Body of pancreas (tissue), 4 donors: ENCODE results near the gene HOXA3. TPM values are rescaled to one million over a fixed set of nuclear protein-coding genes. Genes with fewer than 3 reads are reported as not detected.
A peak's percentile ranks its signal among the peaks of the same experiment; 100 is the strongest.

Experiments used
- ATAC-seq: fragments of 150-250 bp; one replicate; pipeline ENCODE4 v1.9.1; 2016
- DNase-seq, 4 donors: peaks; one replicate each; pipeline ENCODE4 v3.0.0-alpha.2; 2019
- H3K27ac ChIP-seq, 4 donors: fragments of 200-600 bp; sonication (generic); 1 replicate in 3 of 4; 2 replicates in 1 of 4; pipeline versions ENCODE4 v1.5.1 to v1.6.1; 2016 to 2019; ENCODE audit warnings: mild to moderate bottlenecking in 1 of 4, mixed read lengths in 1 of 4, moderate library complexity in 1 of 4
- H3K27me3 ChIP-seq, 2 donors: fragments of 200-600 bp; sonication (generic); one replicate each; pipeline ENCODE4 v1.6.0; 2016; ENCODE audit warnings: mild to moderate bottlenecking in 1 of 2
- H3K36me3 ChIP-seq, 2 donors: fragments of 200-600 bp; sonication (generic); replicated peaks in 1 of 2; 2 replicates each; pipeline ENCODE4 v1.5.1; 2016; ENCODE audit warnings: low read depth in 2 of 2; ENCODE audit not compliant: insufficient read depth in 1 of 2
- H3K4me1 ChIP-seq: fragments of 200-600 bp; sonication (generic); one replicate; pipeline ENCODE4 v1.6.0; 2016
- H3K4me3 ChIP-seq, 2 donors: fragments of 200-600 bp; sonication (generic); 1 replicate in 1 of 2; 2 replicates in 1 of 2; pipeline ENCODE4 v1.5.1; 2016 to 2019
- H3K9me3 ChIP-seq, 3 donors: fragments of 200-600 bp; sonication (generic); 1 replicate in 2 of 3; 2 replicates in 1 of 3; pipeline ENCODE4 v1.5.1; 2016
- POLR2A ChIP-seq, 3 donors: fragments of 450-650 bp; IDR thresholded peaks; one replicate each; pipeline ENCODE4 v1.6.1; 2016; ENCODE audit warnings: antibody characterized with exemption in 3 of 3, mild to moderate bottlenecking in 2 of 3
- WGBS, 2 donors: methylation state at CpG; one replicate each; pipeline ENCODE4 v1.1.5; 2017; 5-methylcytosine and 5-hydroxymethylcytosine counted together
- intact Hi-C: fragments of 100-400 bp; cut with DNase I; formaldehyde crosslinking; loops from one replicate; pipeline ENCODE4 v1.15.1; 2023
- total RNA-seq, 2 donors: library from RNA; depleted of rRNA; stranded (reverse); fragments of >200 nt; gene quantifications; one replicate each; pipeline ENCODE4 v1.1.0, GENCODE V29; 2016
- TF ChIP-seq, protein P1 (sequence below), 7 experiments: fragments of 450-650 bp in 4 of 7; fragments of 200-600 bp in 3 of 7; sonication (generic) in 3 of 7; IDR thresholded peaks; one replicate each; pipeline ENCODE4 v1.5.1; 2016 to 2019; ENCODE audit warnings: antibody characterized with exemption in 7 of 7

The HOXA3 gene
- total RNA-seq, 2 donors from 2014 or later, result 1.6 TPM; not detected in 1

DNA sequence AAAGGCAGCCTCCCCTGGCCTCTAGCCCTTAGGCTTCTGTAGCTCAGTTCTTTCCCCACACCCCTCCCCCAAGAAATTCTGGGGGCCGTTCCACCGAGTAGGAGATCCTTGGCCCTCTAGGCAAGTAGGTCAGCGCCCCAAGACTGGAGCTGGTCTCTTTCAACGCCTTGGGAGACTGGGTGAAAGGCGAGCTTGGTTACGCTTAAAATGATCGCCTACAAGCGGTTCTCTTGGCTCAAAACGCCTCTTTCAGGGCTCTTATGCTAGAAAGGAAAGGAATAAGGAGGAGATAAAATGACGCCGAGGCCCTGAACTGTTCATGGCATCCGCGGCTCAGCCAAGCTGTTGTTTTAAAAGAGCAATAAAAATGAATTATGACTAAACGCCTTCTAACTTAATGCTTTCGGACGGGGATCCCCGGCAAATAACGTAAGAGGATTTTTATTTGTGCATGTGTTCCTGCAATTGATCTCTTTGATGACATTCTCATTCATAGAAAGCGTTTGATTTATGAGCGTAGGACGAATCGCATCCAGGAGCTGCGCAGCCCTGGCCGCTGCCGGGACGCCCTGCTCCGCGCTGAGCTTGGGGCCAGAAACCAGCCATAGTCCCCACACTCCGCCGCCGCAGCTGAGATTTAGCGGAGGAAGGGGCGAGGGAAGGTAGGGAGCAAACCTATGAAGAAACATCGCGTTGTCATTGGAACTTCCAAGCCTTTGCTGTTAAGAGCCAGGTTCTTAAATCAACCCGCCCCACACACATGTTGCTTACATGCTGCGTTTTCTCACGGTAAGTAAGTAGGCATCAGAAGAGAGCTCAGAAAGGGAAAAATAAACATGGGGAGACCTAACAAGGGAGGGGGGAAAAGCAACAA, 53.6 kb downstream of the HOXA3 start:
- no peaks in the 10 kb centered on the region for H3K9me3 ChIP-seq
- peak in 1 of 4 donors; percentile 13 for DNase-seq
- no peaks in the 10 kb centered on the region for H3K36me3 ChIP-seq
- WGBS, 2 donors, result 10 to 11% methylated on average over 31 to 38 of the region's 38 CpGs
- peaks cover 9 to 71% of the 10 kb centered on the region in 2 donors for H3K27me3 ChIP-seq
- TF ChIP-seq, protein P1, sequence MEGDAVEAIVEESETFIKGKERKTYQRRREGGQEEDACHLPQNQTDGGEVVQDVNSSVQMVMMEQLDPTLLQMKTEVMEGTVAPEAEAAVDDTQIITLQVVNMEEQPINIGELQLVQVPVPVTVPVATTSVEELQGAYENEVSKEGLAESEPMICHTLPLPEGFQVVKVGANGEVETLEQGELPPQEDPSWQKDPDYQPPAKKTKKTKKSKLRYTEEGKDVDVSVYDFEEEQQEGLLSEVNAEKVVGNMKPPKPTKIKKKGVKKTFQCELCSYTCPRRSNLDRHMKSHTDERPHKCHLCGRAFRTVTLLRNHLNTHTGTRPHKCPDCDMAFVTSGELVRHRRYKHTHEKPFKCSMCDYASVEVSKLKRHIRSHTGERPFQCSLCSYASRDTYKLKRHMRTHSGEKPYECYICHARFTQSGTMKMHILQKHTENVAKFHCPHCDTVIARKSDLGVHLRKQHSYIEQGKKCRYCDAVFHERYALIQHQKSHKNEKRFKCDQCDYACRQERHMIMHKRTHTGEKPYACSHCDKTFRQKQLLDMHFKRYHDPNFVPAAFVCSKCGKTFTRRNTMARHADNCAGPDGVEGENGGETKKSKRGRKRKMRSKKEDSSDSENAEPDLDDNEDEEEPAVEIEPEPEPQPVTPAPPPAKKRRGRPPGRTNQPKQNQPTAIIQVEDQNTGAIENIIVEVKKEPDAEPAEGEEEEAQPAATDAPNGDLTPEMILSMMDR (IDR thresholded peaks at IDR 0.05), result no peak
- no peak for TF ChIP-seq POLR2A (IDR thresholded peaks at IDR 0.05)
- peak overlapping the region in 3 of 4 donors; percentile 18 to 33 (median 31) for H3K27ac ChIP-seq
- ATAC-seq, result no peak
- no peak overlapping the region for H3K4me3 ChIP-seq
- peaks cover 27% of the 10 kb centered on the region for H3K4me1 ChIP-seq
- intact Hi-C loops, result no loop called here

DNA sequence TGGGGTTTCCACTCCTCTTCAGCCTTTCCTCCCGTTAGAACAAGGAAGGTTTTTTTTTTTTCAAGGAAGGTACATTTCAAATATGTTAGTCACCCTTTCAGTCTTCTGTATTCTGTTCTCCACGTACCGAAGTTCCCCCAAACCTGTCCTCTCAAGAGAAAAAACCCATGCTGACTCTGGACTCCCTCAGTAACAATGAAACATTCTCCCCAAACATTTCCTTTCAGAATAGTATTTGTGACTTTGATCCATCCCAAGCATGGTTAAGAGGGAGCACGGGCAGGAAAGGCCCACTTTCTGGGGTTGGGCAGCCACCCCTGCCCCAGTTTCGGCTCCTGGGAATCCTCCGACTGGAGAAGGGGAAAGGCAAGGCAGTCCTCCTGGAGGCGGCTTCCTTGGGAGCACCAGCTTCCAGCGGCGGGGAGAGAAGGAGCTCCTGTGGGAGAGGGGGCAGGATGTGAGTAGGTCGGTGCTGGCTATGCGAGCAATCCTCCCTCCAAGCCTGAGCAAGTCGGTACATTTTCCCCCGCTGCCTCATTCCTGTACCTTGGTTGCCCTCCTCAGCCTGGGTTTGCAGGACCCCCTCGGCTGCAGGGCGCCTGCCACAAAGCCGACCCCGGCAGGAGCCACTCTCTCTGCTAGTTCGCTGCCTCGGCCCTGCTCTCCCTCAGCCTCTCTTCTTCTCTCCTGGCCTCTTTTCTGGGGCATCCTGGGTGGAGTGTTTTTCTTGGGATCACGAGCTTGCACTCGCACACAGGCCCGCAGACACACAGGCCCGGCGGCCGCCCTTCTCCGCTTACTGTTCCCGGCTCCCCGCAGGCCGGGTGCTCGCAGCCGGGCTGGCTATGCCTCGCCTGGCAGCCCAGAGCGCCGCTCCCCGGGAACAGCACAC, 54.5 kb downstream of the HOXA3 start:
- Histone ChIP-seq H3K4me3 (no peak overlapping the region), H3K9me3 (no peaks in the 10 kb centered on the region), H3K36me3 (no peaks in the 10 kb centered on the region), H3K27ac (peak overlapping the region in 3 of 4 donors; percentile 18 to 33 (median 31)), H3K27me3 (peaks cover 9 to 64% of the 10 kb centered on the region in 2 donors), H3K4me1 (peaks cover 22% of the 10 kb centered on the region)
- ATAC-seq (no peak), DNase-seq (no peak)
- WGBS, 2 donors, result 10 to 11% methylated on average over 35 of the region's 35 CpGs
- no peak for TF ChIP-seq POLR2A (IDR thresholded peaks at IDR 0.05)
- TF ChIP-seq, protein P1 (IDR thresholded peaks at IDR 0.05), result no peak
- intact Hi-C loops, result no loop called here

DNA sequence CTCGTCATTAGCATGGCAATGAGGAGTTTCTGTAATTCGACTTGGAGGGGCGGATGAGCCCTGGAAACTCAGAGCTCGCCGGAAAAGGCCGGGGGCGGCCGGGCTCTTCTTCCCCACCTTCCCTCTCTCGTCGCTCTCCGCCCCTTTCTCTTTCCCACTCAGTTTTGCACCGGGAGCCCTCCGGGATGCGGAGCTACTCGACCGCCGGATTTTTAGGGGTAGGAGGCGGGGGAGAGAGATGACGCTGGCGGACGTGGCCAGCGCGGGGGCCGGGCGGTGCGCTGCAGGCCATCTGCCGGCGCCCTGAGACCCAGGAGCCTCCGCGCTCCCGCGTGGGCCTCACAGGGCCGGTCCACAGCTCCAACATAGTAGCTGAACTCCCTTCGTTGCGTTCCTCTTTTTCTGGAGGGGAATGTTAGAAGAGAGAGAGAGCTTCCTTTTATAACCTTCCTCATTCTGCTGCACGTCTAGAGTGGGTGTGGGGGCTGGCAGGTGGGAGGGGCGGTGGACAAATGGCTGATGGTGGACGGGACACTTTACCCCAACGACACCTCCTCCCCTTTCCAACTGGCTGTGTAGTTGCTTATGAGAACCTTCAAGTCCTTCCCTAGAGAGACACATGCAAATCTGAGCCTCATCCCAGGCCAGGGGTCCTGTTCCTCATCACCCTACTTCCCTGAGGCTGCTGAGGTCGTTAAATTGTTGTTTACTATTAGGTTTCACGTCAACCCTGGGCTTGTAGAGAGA, 55.4 kb downstream of the HOXA3 start:
- 4 to 5% methylated on average over 40 to 41 of the region's 41 CpGs for WGBS, 2 donors
- Histone ChIP-seq H3K9me3 (no peaks in the 10 kb centered on the region), H3K36me3 (no peaks in the 10 kb centered on the region), H3K27me3 (peaks cover 9 to 54% of the 10 kb centered on the region in 2 donors), H3K27ac (peak overlapping the region in 3 of 4 donors; percentile 33 to 76 (median 60)), H3K4me1 (peaks cover 22% of the 10 kb centered on the region), H3K4me3 (peak overlapping the region; percentile 28 to 32)
- peak; percentile 20 for ATAC-seq
- no peak for DNase-seq
- peak in 2 of 3 donors; percentile 9 to 29 for TF ChIP-seq POLR2A (IDR thresholded peaks at IDR 0.05)
- TF ChIP-seq, protein P1 (IDR thresholded peaks at IDR 0.05), result no peak
- intact Hi-C loops, result no loop called here

DNA sequence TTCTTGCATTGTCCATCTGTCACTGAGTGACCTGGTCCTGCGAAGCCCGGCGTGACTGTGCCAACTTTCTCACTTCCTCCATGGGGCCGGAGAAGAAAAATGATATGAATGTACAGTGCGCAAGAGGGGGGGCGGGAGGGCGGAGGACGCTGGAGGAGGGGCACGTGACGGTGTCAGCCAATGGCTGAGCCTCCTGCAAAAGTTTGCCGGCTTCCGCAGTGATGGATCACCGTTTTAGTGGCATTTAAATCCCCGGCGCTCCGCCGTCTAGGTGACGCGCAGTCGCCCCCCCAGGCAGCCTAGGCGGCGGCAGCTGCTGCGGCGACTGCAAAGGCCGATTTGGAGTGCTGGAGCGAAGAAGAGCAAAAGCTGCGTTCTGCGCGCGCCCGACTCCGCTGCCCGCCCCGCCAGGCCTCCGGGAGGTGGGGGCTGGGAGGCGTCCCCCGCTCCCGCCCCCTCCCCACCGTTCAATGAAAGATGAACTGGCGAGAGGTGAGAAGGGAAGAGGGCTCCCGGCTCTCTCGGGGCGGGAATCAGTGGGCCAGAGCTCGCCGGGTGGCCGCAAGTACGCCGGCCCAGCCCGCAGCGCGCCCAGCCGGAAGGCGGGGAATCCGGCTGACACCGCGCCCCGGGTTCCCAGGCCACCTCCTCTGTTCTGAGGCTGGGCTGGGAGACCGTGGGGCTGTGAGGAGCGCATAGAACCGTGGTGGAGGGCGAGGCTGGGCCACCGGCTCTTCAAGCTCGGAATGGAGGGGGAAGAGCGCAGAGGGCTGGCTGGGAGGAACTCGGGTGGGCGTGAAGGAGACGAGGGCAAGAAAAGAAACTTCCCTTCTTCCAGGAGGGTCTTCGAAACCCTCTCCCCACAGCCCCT, 56.3 kb downstream of the HOXA3 start, which contains the start of gene HOXA1:
HOXA1 (minus strand) TSS at position 104 of the 871 bp plus-strand sequence; CDS start at position 16, 88 bp downstream.
- TF ChIP-seq POLR2A (IDR thresholded peaks at IDR 0.05), result peak; percentile 10 to 40 (median 38)
- TF ChIP-seq, protein P1 (IDR thresholded peaks at IDR 0.05), result no peak
- DNase-seq (peak; percentile 40 to 67 (median 54)), ATAC-seq (peak; percentile 60)
- Histone ChIP-seq H3K9me3 (no peaks in the 10 kb centered on the region), H3K27ac (peak within 1 kb of the TSS in 3 of 4 donors; percentile 33 to 76 (median 60)), H3K4me1 (peaks cover 22% of the 10 kb centered on the region), H3K27me3 (peaks cover 9 to 50% of the 10 kb centered on the region in 2 donors), H3K36me3 (no peaks in the 10 kb centered on the region), H3K4me3 (peak within 1 kb of the TSS; percentile 28 to 32)
- WGBS, 2 donors, result 3 to 4% methylated on average over 37 to 66 of the region's 68 CpGs
- intact Hi-C loops, result no loop called here
